ENCODE measurements around the gene CD209.
"Not testable (repeated sequence)": the region's sequence is repeated elsewhere in the genome, so short reads cannot be mapped to it uniquely, and the experiment has no call there.

The CD209 gene, protein sequence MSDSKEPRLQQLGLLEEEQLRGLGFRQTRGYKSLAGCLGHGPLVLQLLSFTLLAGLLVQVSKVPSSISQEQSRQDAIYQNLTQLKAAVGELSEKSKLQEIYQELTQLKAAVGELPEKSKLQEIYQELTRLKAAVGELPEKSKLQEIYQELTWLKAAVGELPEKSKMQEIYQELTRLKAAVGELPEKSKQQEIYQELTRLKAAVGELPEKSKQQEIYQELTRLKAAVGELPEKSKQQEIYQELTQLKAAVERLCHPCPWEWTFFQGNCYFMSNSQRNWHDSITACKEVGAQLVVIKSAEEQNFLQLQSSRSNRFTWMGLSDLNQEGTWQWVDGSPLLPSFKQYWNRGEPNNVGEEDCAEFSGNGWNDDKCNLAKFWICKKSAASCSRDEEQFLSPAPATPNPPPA

GRCh38 chr19:7746903-7747884 lies at the start of gene CD209:
Gene CD209 (minus strand): TSS chr19:7747534. CDS start chr19:7747511, 23 bp downstream.
- no peak for DNase-seq

- no peak for DNase-seq
Observed at GRCh38 chr19:7795555-7796161, 48.3 kb upstream of the CD209 start.

- DNase-seq, result no peak
Observed at GRCh38 chr19:7793493-7793892, 46.2 kb upstream of the CD209 start.

GRCh38 chr19:7792701-7793100 lies 45.4 kb upstream of the CD209 start:
- DNase-seq, result not testable (repeated sequence)

DNA sequence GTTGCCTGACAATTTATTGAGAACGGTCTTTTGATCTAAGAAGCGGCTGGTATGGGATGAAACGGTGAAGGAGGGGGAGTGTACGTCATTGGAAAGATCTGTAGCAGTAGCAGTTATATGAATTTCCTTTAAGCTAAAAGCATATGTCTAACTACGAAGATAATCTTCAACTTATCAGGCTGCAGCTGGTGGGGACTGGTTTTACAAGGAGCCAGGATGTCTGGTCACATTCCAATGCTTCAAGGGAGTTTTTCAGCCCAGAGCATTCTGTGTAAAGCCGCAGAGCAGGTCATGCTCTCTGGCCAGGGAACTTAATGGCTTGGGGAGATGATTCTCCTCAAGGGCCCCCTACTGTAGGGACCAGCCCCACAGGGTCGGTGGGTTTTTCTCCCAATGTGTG lies 44.9 kb upstream of the CD209 start:
- DNase-seq, result no peak

DNA sequence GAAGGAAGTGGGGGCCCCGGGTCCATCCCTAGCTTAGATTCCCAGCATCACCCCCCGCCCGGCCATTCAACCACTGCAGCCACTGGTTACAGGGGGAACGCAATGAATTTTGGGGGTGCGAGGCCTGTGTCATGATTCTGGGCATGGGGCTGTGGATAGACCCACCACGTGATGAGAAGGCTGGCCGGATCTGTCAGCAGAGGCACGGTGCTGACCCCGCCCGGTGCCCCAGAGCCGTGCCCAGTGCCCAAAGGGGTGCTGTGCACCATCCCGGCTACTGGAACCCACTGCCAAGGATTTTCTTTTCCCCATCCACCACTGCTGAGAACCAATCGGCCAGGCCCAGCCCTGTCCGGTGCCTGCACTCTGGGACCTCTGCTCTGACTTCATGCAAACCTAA lies 43.1 kb upstream of the CD209 start:
- DNase-seq, result no peak

- DNase-seq, result peak; percentile 33
Observed at GRCh38 chr19:7789447-7789846, 42.1 kb upstream of the CD209 start.

DNA sequence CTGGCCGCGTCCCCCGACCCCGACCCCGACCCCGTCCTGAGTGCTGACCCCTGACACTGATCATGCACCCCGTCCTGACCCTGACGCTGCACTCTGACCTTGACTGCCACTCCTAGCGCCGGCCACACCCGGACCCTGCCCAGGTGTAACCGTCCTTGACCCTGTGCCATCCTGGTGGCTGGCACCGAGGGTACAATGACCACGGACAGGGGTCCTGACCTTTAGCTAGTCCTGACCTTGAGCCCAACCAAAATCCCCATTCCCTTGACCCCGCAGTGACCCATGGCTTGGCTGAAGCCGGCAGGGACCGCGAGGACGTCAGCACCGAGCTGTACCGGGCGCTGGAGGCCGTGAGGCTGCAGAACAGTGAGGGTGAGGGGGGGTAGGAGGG lies 41.6 kb upstream of the CD209 start:
- DNase-seq, result no peak

DNA sequence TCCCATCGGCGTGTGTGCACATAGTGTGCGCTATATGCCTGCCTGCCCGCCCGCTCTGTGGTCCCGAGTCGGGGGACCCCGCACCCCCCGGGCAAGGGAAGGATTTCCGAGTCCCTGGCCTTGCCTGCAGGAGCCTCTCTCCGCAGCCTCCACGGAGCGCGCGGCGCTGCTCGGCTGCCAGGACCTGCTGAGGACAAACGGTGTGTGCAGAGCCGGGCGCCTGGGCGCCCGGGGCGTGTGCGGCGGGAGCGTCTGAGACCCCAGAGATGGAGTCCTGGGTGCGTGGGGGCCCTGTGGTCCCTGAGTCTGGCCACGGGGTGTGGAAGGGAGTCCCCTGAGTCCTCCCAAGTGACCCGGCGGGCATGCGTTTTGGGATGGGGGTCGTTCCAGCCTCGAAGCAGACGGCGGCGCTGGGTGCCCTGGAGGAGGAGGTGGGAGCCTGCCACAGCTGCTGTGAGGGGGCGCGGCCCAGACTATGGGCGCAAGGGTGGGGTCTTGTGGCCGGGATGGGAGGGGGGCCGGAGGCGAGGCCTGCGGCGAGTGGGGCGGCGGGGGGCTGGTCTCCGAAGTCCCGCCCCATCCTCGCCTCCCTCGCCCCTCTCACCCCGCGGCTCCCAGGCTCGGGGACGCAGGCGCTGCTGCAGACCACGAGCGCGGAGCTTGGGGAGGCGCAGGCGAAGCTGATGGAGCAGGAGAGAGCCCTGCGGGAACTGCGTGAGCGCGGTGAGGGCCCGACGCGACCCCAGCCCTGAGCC lies 41.0 kb upstream of the CD209 start:
- no peak for DNase-seq

- no peak for DNase-seq
Observed at GRCh38 chr19:7787602-7788177, 40.4 kb upstream of the CD209 start.

DNA sequence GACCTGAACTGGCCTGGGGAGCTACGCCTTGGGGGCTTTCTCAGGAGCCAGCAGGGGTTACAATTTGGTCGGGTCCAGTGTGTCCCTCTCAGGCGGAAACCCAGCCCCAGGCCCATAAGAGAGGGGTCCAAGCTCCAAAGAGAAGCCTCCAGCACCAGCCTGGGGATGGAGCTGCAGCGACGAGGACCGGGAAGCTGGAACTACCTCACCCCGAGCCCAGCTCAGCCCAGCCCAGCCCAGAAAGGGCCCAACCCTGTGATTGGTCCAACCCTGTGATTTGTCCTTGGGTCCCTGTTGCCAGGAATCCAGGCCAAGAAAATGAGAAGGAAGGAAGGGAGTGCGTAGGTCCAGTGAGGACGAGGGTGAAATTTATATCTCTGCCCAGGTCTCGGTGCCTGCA lies 39.8 kb upstream of the CD209 start:
- no peak for DNase-seq

DNA sequence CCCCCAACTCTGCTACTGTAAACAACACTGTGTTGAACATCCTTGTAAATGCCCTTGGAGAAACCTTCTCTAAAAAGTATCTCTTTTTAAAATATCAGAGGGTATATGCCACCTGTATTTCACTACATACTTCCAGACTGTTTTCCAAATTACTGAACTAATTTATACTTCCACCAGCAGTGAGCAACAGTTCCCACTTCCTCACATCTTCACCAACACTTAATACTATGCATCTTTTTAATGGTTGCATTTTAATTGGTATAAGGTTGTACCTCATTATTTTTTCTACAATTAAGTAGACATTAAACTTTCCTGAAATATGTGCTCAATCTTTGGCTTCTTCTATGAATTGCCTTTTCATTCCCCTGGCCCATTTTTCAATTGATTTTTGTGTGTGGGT lies 37.5 kb upstream of the CD209 start:
- DNase-seq, result no peak

GRCh38 chr19:7783991-7784423 lies 36.7 kb upstream of the CD209 start:
- DNase-seq, result no peak

GRCh38 chr19:7781157-7781556 lies 33.8 kb upstream of the CD209 start:
- DNase-seq, result no peak

DNA sequence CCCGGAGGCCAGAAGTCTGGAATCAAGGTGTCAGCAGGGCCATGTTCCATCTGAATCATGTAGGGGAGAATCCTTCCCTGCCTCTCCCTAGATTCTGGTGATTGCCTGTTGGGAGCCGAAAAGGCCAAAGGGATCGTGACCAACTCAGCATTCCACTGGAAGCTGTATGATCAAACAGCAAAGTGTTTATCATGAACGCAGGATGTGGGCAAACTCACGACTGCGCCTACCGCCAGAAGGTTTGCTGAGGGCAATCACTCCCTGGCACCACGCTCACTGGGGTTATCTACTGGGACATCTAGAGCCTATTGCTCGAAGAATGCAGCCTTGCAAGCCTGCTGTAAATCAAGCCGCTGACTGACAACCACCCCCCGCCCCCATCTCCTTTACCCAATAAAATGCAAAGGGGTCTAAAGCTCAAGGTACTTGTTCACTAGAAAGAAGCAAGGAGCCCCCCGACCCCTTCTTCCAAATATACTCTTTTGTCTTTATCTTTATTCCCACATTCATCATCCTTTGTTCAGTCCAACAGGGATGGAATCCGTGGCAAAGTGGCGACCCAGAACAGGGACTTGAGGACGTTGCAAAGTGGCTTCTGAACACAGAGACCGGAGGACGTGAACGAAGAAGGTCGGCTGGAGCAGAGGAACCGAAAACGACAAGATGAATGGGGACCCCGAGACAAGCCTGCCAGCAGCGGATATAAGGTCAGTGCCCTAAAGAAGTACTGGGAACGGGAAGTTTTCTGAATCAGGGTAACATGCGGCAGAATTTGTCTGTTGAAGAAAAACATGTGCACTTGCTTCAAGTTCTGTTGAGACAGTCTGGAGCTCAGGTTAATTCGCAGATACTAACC lies 32.5 kb upstream of the CD209 start:
- no peak for DNase-seq

DNA sequence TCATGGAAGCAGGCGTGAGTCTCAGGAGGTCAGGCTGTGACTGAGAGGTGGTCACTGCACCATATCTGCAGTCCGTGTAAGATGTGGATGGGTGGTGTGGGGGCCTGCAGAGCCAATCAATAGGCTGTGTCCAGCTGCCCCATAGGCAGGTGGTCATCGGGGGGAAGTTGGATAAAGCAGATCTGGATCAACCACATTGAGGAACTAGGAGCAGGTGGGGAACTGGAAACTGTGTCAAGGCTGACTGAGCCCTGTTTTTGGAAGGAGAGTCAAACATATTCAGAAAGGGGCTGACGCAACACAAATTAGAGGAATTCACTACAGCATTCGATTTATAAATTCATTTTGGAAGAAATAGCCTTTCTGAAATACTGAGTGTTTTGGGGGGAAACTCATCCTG lies 30.7 kb upstream of the CD209 start:
- DNase-seq, result no peak

GRCh38 chr19:7775761-7776160 lies 28.4 kb upstream of the CD209 start:
- no peak for DNase-seq

DNA sequence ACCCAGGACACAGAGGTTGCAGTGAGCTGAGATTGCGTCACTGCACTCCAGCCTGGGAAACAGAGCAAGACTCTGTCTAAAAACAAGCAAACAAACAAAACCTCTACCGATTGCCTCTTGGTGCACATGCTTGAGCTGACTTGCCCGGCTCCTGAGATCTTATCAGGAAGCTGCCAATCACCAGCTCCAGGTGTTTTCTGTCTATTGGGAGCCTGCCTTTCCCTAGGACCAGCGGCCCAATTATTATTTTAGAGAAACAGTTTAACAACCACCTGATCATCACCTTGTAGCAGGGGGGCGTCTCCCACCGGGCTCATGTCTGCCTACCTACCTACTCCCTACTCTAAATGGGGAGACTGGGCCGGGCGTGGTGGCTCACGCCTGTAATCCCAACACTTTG lies 26.5 kb upstream of the CD209 start:
- DNase-seq, result no peak

DNA sequence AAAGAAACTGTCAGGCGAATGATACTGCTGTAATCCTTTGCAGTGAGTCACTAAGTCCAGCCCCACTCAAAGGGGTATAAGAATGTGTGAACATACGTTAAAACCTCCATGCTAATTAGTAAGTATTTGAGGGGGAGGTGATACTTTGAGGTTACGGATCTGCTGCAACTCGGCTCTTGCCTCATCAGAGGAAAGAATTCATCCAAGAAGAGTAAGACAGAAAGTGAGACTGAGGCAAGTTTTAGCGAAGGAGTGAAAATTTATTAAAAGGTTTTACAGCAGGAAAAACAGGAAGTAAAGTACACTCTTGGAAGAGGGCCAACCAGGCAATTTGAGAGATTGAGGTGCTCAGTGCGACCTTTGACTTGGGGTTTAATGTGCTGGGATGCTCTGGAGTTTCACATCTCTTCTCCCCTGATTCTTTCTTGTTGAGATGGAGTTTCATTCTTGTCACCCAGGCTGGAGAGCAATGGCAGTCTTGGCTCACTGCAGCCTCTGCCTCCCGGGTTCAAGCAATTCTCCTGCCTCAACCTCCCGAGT lies 25.5 kb upstream of the CD209 start:
- DNase-seq, result no peak

GRCh38 chr19:7771072-7771471 lies 23.7 kb upstream of the CD209 start:
- DNase-seq, result no peak

GRCh38 chr19:7769171-7769570 lies 21.8 kb upstream of the CD209 start:
- DNase-seq, result no peak

All from NCI-H774 (cell line).